GDM1 (cell line): ENCODE data around the gene TNNC2.
A peak's percentile ranks its signal among the peaks of the same experiment; 100 is the strongest.
"Not testable (repeated sequence)": the region's sequence is repeated elsewhere in the genome, so short reads cannot be mapped to it uniquely, and the experiment has no call there.

Source experiments
- DNase-seq: peaks from one replicate; lab custom pipeline; 2025; lab: John Stamatoyannopoulos, UW

Gene TNNC2

GRCh38 chr20:45822857-45823256 is 4.3 kb downstream of the TNNC2 start:
- DNase-seq: no peak

- DNase-seq: no peak
These were observed 5.2 kb downstream of the TNNC2 start for GRCh38 chr20:45821947-45822346.

- no peak for DNase-seq
These were observed 7.6 kb downstream of the TNNC2 start for GRCh38 chr20:45819466-45819865.

- no peak for DNase-seq
These were observed 8.9 kb downstream of the TNNC2 start for GRCh38 chr20:45818239-45818638.

- no peak for DNase-seq
These were observed 9.5 kb downstream of the TNNC2 start for GRCh38 chr20:45817376-45818194.

GRCh38 chr20:45816951-45817350 is 10.2 kb downstream of the TNNC2 start:
- no peak for DNase-seq

GRCh38 chr20:45814314-45814713 is 12.8 kb downstream of the TNNC2 start:
- DNase-seq: no peak

GRCh38 chr20:45813489-45813888 is 13.6 kb downstream of the TNNC2 start:
- DNase-seq: no peak

GRCh38 chr20:45813006-45813340 is 14.1 kb downstream of the TNNC2 start:
- no peak for DNase-seq

- no peak for DNase-seq
These were observed 14.7 kb downstream of the TNNC2 start, which contains the start of gene UBE2C for GRCh38 chr20:45812157-45813005. UBE2C (plus strand) TSS chr20:45812644; CDS start chr20:45812696, 52 bp downstream.

GRCh38 chr20:45810191-45810970 is 16.7 kb downstream of the TNNC2 start:
- peak; percentile 77 for DNase-seq

GRCh38 chr20:45801851-45802250 is 25.3 kb downstream of the TNNC2 start:
- DNase-seq: no peak

- DNase-seq: peak; percentile 52
These were observed 28.0 kb downstream of the TNNC2 start for GRCh38 chr20:45798935-45799642.

- not testable (repeated sequence) for DNase-seq
These were observed 29.2 kb downstream of the TNNC2 start for GRCh38 chr20:45797955-45798354.

- DNase-seq: not testable (repeated sequence)
These were observed 29.6 kb downstream of the TNNC2 start for GRCh38 chr20:45797510-45797909.

GRCh38 chr20:45796337-45797065 is 30.6 kb downstream of the TNNC2 start:
- DNase-seq: no peak

GRCh38 chr20:45792317-45793118 is 34.6 kb downstream of the TNNC2 start:
- DNase-seq: no peak

GRCh38 chr20:45788351-45788750 is 38.8 kb downstream of the TNNC2 start:
- no peak for DNase-seq

GRCh38 chr20:45783656-45784294 is 43.3 kb downstream of the TNNC2 start:
- no peak for DNase-seq

GRCh38 chr20:45782890-45783289 is 44.2 kb downstream of the TNNC2 start:
- DNase-seq: no peak
